HEK293 (cell line): ENCODE results near the gene LRRC57.

Experiments
- CTCF ChIA-PET: fragments of 350-600 bp; formaldehyde crosslinking; extraction: SDS; loops from one replicate; lab custom pipeline; 2021; ENCODE audit warnings: antibody characterized with exemption; lab: Yijun Ruan, JAX
- POLR2A ChIA-PET: fragments of 300-600 bp; formaldehyde crosslinking; extraction: SDS; loops from one replicate; lab custom pipeline; 2020; ENCODE audit warnings: antibody characterized with exemption, inconsistent platforms; lab: Yijun Ruan, JAX
- H3K27ac ChIP-seq: fragments of 200-500 bp; sonication (Bioruptor generic); 2 replicates; pipeline ENCODE4 v1.5.1; 2014; ENCODE audit warnings: low read depth, low read length, control low read depth, inconsistent platforms; ENCODE audit errors: extremely low read depth
- H3K36me3 ChIP-seq, 2 experiments: fragments of 200-500 bp in 1 of 2; sonication (Bioruptor generic) in 1 of 2; 1 replicate in 1 of 2; 2 replicates in 1 of 2; pipeline ENCODE4 v1.5.1; 2014 to 2017; ENCODE audit warnings: inconsistent platforms in 2 of 2, low read length in 2 of 2; ENCODE audit not compliant: control insufficient read depth in 2 of 2, insufficient read depth in 1 of 2
- H3K4me1 ChIP-seq: fragments of 200-500 bp; sonication (Bioruptor generic); 2 replicates; pipeline ENCODE4 v1.5.1; 2014; ENCODE audit warnings: mild to moderate bottlenecking, low read length, inconsistent platforms; ENCODE audit not compliant: control insufficient read depth, insufficient read depth
- H3K4me3 ChIP-seq: 2 replicates; pipeline ENCODE4 v1.5.1; 2011; ENCODE audit warnings: low read depth, mild to moderate bottlenecking, control low read depth, low read length, moderate library complexity
- H3K9me3 ChIP-seq: fragments of 200-500 bp; sonication (Bioruptor generic); 2 replicates; pipeline ENCODE4 v1.5.1; 2014; ENCODE audit warnings: low read depth, low read length, inconsistent platforms; ENCODE audit not compliant: control insufficient read depth, insufficient read depth
- HOXA7 ChIP-seq: sonication (generic); formaldehyde crosslinking; IDR thresholded peaks from 2 replicates; pipeline ENCODE4 v1.8.1; 2022; ENCODE audit warnings: missing genetic modification reagents, borderline replicate concordance
- KLF10 ChIP-seq: fragments of 450-650 bp; IDR thresholded peaks from 2 replicates; pipeline ENCODE4 v1.5.1; 2018; ENCODE audit warnings: missing biosample characterization, mild to moderate bottlenecking, missing genetic modification characterization
- KLF8 ChIP-seq: fragments of 450-650 bp; formaldehyde crosslinking; IDR thresholded peaks from 2 replicates; pipeline ENCODE4 v1.5.1; 2016; ENCODE audit warnings: missing biosample characterization, missing genetic modification characterization
- KLF9 ChIP-seq: fragments of 450-650 bp; formaldehyde crosslinking; IDR thresholded peaks from 2 replicates; pipeline ENCODE4 v1.5.1; 2016; ENCODE audit warnings: missing biosample characterization, missing genetic modification characterization, low read depth
- OSR2 ChIP-seq: fragments of 450-650 bp; formaldehyde crosslinking; IDR thresholded peaks from 2 replicates; pipeline ENCODE4 v1.5.1; 2016; ENCODE audit warnings: missing biosample characterization, missing genetic modification characterization
- ZFP37 ChIP-seq: fragments of 450-650 bp; formaldehyde crosslinking; IDR thresholded peaks from 2 replicates; pipeline ENCODE4 v1.5.1; 2016; ENCODE audit warnings: missing biosample characterization, missing genetic modification characterization
- ZIC2 ChIP-seq: fragments of 450-650 bp; formaldehyde crosslinking; IDR thresholded peaks from 2 replicates; pipeline ENCODE4 v1.5.1; 2016; ENCODE audit warnings: missing biosample characterization, missing genetic modification characterization
- ZNF112 ChIP-seq: fragments of 450-650 bp; formaldehyde crosslinking; IDR thresholded peaks from 2 replicates; pipeline ENCODE4 v1.5.0; 2017; ENCODE audit warnings: missing biosample characterization, missing genetic modification characterization
- ZNF132 ChIP-seq: fragments of 450-650 bp; formaldehyde crosslinking; IDR thresholded peaks from 2 replicates; pipeline ENCODE4 v1.5.1; 2017; ENCODE audit warnings: missing biosample characterization, missing genetic modification characterization, borderline replicate concordance
- ZNF155 ChIP-seq: fragments of 450-650 bp; formaldehyde crosslinking; IDR thresholded peaks from 2 replicates; pipeline ENCODE4 v1.5.1; 2016; ENCODE audit warnings: missing biosample characterization, missing genetic modification characterization
- ZNF2 ChIP-seq: fragments of 450-650 bp; formaldehyde crosslinking; IDR thresholded peaks from 2 replicates; pipeline ENCODE4 v1.5.1; 2016; ENCODE audit warnings: missing biosample characterization, missing genetic modification characterization
- ZNF202 ChIP-seq: fragments of 450-650 bp; formaldehyde crosslinking; IDR thresholded peaks from 2 replicates; pipeline ENCODE4 v1.5.1; 2016; ENCODE audit warnings: missing biosample characterization, missing genetic modification characterization, borderline replicate concordance
- ZNF239 ChIP-seq: fragments of 450-650 bp; formaldehyde crosslinking; IDR thresholded peaks from 2 replicates; pipeline ENCODE4 v1.5.1; 2016; ENCODE audit warnings: missing biosample characterization, missing genetic modification characterization
- ZNF350 ChIP-seq: fragments of 450-650 bp; formaldehyde crosslinking; IDR thresholded peaks from 2 replicates; pipeline ENCODE4 v1.5.0; 2017; ENCODE audit warnings: missing biosample characterization, mild to moderate bottlenecking, missing genetic modification characterization
- ZNF416 ChIP-seq: fragments of 450-650 bp; formaldehyde crosslinking; IDR thresholded peaks from 2 replicates; pipeline ENCODE4 v1.5.1; 2016; ENCODE audit warnings: missing biosample characterization, missing genetic modification characterization
- ZNF423 ChIP-seq: fragments of 450-650 bp; formaldehyde crosslinking; IDR thresholded peaks from 2 replicates; pipeline ENCODE4 v1.5.1; 2016; ENCODE audit warnings: missing biosample characterization, missing genetic modification characterization
- ZNF521 ChIP-seq: fragments of 450-650 bp; formaldehyde crosslinking; IDR thresholded peaks from 2 replicates; pipeline ENCODE4 v1.5.1; 2017; ENCODE audit warnings: missing biosample characterization, mild to moderate bottlenecking, missing genetic modification characterization
- ZNF624 ChIP-seq: fragments of 450-650 bp; formaldehyde crosslinking; IDR thresholded peaks from 2 replicates; pipeline ENCODE4 v1.5.1; 2017; ENCODE audit warnings: missing biosample characterization, missing genetic modification characterization
- ZNF707 ChIP-seq: fragments of 450-650 bp; formaldehyde crosslinking; IDR thresholded peaks from 2 replicates; pipeline ENCODE4 v1.5.1; 2016; ENCODE audit warnings: missing biosample characterization, missing genetic modification characterization
- ZNF747 ChIP-seq: fragments of 450-650 bp; formaldehyde crosslinking; IDR thresholded peaks from 2 replicates; pipeline ENCODE4 v1.5.1; 2016; ENCODE audit warnings: missing biosample characterization, missing genetic modification characterization
- ZNF777 ChIP-seq: fragments of 450-650 bp; formaldehyde crosslinking; IDR thresholded peaks from 2 replicates; pipeline ENCODE4 v1.5.1; 2017; ENCODE audit warnings: missing biosample characterization, missing genetic modification characterization, borderline replicate concordance
- ZNF837 ChIP-seq: fragments of 450-650 bp; formaldehyde crosslinking; IDR thresholded peaks from 2 replicates; pipeline ENCODE4 v1.5.1; 2016; ENCODE audit warnings: missing biosample characterization, missing genetic modification characterization
- ZSCAN23 ChIP-seq: fragments of 450-650 bp; formaldehyde crosslinking; IDR thresholded peaks from 2 replicates; pipeline ENCODE4 v1.5.1; 2016; ENCODE audit warnings: missing biosample characterization, missing genetic modification characterization
- ZXDB ChIP-seq: fragments of 450-650 bp; formaldehyde crosslinking; IDR thresholded peaks from 2 replicates; pipeline ENCODE4 v1.5.1; 2016; ENCODE audit warnings: missing biosample characterization, missing genetic modification characterization
- TF ChIP-seq, protein P1 (sequence below): fragments of 450-650 bp; formaldehyde crosslinking; IDR thresholded peaks from 2 replicates; pipeline ENCODE4 v1.5.1; 2017; ENCODE audit warnings: missing biosample characterization, missing genetic modification characterization
- TF ChIP-seq, protein P2 (sequence below): sonication (generic); formaldehyde crosslinking; IDR thresholded peaks from 2 replicates; pipeline ENCODE4 v1.8.1; 2022; ENCODE audit warnings: mild to moderate bottlenecking, moderate library complexity, missing genetic modification reagents
- TF ChIP-seq, protein P3 (sequence below): fragments of 450-650 bp; formaldehyde crosslinking; IDR thresholded peaks from 2 replicates; pipeline ENCODE4 v1.5.1; 2016; ENCODE audit warnings: missing biosample characterization, missing genetic modification characterization
- TF ChIP-seq, protein P4 (sequence below): fragments of 450-650 bp; formaldehyde crosslinking; IDR thresholded peaks from 2 replicates; pipeline ENCODE4 v1.5.1; 2016; ENCODE audit warnings: missing biosample characterization, missing genetic modification characterization
- TF ChIP-seq, protein P5 (sequence below): fragments of 450-650 bp; formaldehyde crosslinking; IDR thresholded peaks from 2 replicates; pipeline ENCODE4 v1.5.1; 2016; ENCODE audit warnings: missing biosample characterization, missing genetic modification characterization, low read depth

Gene LRRC57

DNA sequence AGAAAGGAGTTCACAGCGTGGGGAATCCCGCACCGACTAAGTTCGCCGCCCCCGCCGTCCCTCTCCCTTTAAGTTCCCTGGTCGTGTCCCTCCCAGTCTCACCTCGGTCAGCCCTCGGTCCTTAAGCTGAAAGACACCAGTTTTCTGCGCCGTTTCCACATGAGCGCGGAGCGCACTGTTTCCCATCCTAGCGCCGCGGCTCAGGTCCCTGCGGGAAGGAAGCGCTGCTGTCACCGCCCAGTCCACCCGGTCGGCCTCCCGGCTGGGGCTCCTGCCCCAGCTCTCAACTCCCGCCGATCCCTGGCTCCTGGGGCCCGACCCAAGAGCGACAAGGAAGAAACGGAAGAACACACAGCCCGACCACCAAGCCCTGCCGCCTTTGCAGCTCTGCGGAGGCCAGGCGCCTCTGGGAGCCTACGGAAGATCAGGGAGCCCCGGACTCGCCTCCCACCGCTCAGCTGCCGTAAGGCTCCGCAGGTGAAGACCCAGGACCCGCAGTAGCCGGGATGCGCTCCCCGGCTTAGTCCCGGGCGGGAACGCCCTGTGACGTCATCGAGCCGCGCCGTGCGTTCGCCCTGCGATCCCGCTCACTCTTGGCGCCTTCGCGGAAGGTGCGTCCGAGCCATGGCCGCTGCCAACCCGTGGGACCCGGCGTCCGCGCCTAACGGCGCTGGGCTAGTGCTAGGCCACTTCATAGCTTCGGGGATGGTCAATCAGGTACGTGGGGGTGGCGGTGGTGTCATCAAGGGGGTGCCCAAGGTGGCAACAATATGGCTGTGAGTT lies at the start of gene LRRC57, which contains the start of gene HAUS2:
TSS of gene LRRC57 (minus strand) at position 545 of the 783 bp plus-strand sequence. CDS start at position 186, 359 bp downstream.
TSS of gene HAUS2 (plus strand) at position 590 of the 783 bp plus-strand sequence. CDS start at position 625, 35 bp downstream.
- no peaks in the 10 kb centered on the region for H3K4me1 ChIP-seq
- H3K36me3 ChIP-seq = peaks cover 13 to 31% of the 10 kb centered on the region in 2 experiments
- POLR2A ChIA-PET = interaction anchor here (1.0 to 2.6 kb wide), 4 partner anchors 8 to 58 kb away, joined by 4 to 16 read pairs (median 5); partner anchors contain the start of genes STARD9 and ZNF106
- CTCF ChIA-PET = interaction anchor here (0.6 to 1.7 kb wide), 2 partner anchors 49 to 97 kb away, joined by 3 to 6 read pairs; no protein-coding TSS in a partner anchor
- H3K4me3 ChIP-seq = peak within 1 kb of the TSS; percentile 84
- peak within 1 kb of the TSS; percentile 61 for H3K27ac ChIP-seq
- no peaks in the 10 kb centered on the region for H3K9me3 ChIP-seq
- TF ChIP-seq ZXDB (tag by site-specific recombination) = peak; percentile 87
- TF ChIP-seq ZSCAN23 (tag by site-specific recombination) = no peak
- TF ChIP-seq, protein P1, sequence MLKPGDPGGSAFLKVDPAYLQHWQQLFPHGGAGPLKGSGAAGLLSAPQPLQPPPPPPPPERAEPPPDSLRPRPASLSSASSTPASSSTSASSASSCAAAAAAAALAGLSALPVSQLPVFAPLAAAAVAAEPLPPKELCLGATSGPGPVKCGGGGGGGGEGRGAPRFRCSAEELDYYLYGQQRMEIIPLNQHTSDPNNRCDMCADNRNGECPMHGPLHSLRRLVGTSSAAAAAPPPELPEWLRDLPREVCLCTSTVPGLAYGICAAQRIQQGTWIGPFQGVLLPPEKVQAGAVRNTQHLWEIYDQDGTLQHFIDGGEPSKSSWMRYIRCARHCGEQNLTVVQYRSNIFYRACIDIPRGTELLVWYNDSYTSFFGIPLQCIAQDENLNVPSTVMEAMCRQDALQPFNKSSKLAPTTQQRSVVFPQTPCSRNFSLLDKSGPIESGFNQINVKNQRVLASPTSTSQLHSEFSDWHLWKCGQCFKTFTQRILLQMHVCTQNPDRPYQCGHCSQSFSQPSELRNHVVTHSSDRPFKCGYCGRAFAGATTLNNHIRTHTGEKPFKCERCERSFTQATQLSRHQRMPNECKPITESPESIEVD (tag by site-specific recombination) = no peak
- TF ChIP-seq ZNF239 (tag by site-specific recombination) = no peak
- TF ChIP-seq, protein P2, sequence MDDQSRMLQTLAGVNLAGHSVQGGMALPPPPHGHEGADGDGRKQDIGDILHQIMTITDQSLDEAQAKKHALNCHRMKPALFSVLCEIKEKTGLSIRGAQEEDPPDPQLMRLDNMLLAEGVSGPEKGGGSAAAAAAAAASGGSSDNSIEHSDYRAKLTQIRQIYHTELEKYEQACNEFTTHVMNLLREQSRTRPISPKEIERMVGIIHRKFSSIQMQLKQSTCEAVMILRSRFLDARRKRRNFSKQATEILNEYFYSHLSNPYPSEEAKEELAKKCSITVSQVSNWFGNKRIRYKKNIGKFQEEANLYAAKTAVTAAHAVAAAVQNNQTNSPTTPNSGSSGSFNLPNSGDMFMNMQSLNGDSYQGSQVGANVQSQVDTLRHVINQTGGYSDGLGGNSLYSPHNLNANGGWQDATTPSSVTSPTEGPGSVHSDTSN = 0 out of 2 replicates have a peak, but pooled peaks have one; percentile 49
- TF ChIP-seq ZNF521 (tag by site-specific recombination) = no peak
- TF ChIP-seq ZIC2 (tag by site-specific recombination) = peak; percentile 70
- TF ChIP-seq ZNF155 (tag by site-specific recombination) = no peak
- TF ChIP-seq ZNF707 (tag by site-specific recombination) = no peak
- TF ChIP-seq, protein P3, sequence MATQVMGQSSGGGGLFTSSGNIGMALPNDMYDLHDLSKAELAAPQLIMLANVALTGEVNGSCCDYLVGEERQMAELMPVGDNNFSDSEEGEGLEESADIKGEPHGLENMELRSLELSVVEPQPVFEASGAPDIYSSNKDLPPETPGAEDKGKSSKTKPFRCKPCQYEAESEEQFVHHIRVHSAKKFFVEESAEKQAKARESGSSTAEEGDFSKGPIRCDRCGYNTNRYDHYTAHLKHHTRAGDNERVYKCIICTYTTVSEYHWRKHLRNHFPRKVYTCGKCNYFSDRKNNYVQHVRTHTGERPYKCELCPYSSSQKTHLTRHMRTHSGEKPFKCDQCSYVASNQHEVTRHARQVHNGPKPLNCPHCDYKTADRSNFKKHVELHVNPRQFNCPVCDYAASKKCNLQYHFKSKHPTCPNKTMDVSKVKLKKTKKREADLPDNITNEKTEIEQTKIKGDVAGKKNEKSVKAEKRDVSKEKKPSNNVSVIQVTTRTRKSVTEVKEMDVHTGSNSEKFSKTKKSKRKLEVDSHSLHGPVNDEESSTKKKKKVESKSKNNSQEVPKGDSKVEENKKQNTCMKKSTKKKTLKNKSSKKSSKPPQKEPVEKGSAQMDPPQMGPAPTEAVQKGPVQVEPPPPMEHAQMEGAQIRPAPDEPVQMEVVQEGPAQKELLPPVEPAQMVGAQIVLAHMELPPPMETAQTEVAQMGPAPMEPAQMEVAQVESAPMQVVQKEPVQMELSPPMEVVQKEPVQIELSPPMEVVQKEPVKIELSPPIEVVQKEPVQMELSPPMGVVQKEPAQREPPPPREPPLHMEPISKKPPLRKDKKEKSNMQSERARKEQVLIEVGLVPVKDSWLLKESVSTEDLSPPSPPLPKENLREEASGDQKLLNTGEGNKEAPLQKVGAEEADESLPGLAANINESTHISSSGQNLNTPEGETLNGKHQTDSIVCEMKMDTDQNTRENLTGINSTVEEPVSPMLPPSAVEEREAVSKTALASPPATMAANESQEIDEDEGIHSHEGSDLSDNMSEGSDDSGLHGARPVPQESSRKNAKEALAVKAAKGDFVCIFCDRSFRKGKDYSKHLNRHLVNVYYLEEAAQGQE = no peak
- TF ChIP-seq KLF9 (tag by site-specific recombination) = peak; percentile 41; the same call in 1 of the 2 replicates
- TF ChIP-seq ZNF837 (tag by site-specific recombination) = no peak
- no peak for TF ChIP-seq ZNF350 (tag by site-specific recombination)
- TF ChIP-seq ZNF202 = no peak
- TF ChIP-seq ZNF624 (tag by site-specific recombination) = no peak
- TF ChIP-seq, protein P4, sequence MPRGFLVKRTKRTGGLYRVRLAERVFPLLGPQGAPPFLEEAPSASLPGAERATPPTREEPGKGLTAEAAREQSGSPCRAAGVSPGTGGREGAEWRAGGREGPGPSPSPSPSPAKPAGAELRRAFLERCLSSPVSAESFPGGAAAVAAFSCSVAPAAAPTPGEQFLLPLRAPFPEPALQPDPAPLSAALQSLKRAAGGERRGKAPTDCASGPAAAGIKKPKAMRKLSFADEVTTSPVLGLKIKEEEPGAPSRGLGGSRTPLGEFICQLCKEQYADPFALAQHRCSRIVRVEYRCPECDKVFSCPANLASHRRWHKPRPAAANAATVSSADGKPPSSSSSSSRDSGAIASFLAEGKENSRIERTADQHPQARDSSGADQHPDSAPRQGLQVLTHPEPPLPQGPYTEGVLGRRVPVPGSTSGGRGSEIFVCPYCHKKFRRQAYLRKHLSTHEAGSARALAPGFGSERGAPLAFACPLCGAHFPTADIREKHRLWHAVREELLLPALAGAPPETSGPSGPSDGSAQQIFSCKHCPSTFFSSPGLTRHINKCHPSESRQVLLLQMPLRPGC (tag by site-specific recombination) = peak; percentile 77
- peak; percentile 79; the same call in 1 of the 2 replicates for TF ChIP-seq OSR2 (tag by site-specific recombination)
- 0 out of 2 replicates have a peak, but pooled peaks have one; percentile 10 for TF ChIP-seq ZNF423
- no peak for TF ChIP-seq ZNF132 (tag by site-specific recombination)
- no peak for TF ChIP-seq KLF10 (tag by site-specific recombination)
- TF ChIP-seq KLF8 (tag by site-specific recombination) = peak; percentile 94
- TF ChIP-seq, protein P5, sequence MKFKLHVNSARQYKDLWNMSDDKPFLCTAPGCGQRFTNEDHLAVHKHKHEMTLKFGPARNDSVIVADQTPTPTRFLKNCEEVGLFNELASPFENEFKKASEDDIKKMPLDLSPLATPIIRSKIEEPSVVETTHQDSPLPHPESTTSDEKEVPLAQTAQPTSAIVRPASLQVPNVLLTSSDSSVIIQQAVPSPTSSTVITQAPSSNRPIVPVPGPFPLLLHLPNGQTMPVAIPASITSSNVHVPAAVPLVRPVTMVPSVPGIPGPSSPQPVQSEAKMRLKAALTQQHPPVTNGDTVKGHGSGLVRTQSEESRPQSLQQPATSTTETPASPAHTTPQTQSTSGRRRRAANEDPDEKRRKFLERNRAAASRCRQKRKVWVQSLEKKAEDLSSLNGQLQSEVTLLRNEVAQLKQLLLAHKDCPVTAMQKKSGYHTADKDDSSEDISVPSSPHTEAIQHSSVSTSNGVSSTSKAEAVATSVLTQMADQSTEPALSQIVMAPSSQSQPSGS (tag by site-specific recombination) = peak; percentile 98
- no peak for TF ChIP-seq HOXA7 (CRISPR knock-in tag)
- TF ChIP-seq ZNF112 (tag by site-specific recombination) = no peak
- TF ChIP-seq ZNF2 (tag by site-specific recombination) = peak; percentile 70
- TF ChIP-seq ZNF416 (tag by site-specific recombination) = no peak
- 0 out of 2 replicates have a peak, but pooled peaks have one; percentile 25 for TF ChIP-seq ZNF777 (tag by site-specific recombination)
- no peak for TF ChIP-seq ZNF747 (tag by site-specific recombination)
- TF ChIP-seq ZFP37 (tag by site-specific recombination) = peak; percentile 31; the same call in 1 of the 2 replicates
